Skin of body (tissue), 2 donors: ENCODE measurements around the gene MCM10. TPM values are rescaled to one million over a fixed set of nuclear protein-coding genes. Genes with fewer than 3 reads are reported as not detected.
"Not testable (repeated sequence)": the region's sequence is repeated elsewhere in the genome, so short reads cannot be mapped to it uniquely, and the experiment has no call there.

Source experiments
- DNase-seq: peaks from one replicate; lab custom pipeline; 2025; lab: John Stamatoyannopoulos, UW
- total RNA-seq: library from RNA; depleted of rRNA; stranded (reverse); fragments of >200 nt; gene quantifications from one replicate; pipeline ENCODE4 v1.2.3, GENCODE V29; 2014

MCM10 gene
- total RNA-seq = 5.8 TPM

DNA sequence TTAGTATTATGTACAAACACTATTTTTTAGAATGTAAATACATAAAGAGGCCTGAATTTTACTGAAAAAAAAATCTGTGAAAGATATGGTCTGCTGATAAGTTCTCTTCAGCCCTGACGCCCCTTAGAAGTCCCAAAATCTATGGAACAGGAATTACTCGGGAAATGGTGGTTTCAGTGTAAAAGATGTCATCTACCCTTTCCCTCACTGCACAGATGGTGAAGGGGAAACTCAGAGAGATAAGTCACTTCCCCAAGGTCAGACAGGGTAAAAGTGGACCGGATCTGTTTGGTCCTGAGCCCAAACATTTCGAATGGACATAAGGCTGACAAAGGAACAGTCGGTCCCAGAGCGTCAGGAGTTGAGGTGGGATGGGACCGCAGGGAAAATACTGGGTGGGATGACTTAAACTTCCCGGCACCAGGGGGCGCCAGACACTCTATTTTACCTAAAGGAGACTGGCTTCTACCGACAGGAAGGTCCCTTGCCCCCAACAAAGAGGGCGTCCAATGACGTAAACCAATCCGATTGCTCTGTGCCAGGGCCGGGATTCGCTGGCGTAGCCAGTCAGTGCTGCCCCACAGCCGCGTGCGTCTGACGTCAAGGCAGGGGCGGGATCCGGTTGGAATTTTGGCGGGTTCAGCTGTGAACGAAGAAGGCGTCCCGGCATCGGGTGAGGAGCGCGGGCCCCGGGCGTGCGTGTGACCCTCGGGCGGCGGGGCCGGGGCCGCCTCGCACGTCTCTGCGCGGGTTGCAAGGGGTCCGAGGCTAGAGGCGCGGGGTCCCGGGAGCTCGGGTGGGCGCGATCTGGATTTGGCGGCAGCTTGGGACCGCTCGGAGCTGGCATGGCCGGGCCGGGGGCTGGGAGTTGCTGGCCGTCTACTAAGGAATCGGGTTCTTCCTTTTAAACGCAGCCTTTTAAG is at the start of gene MCM10:
Gene MCM10 (plus strand): TSS at position 625 of the 923 bp plus-strand sequence. CDS start 2,645 bp downstream, outside the sequence.
- peak; percentile 98 for DNase-seq

- no peak for DNase-seq
Observed at GRCh38 chr10:13113544-13113943, 47.8 kb upstream of the MCM10 start.

DNA sequence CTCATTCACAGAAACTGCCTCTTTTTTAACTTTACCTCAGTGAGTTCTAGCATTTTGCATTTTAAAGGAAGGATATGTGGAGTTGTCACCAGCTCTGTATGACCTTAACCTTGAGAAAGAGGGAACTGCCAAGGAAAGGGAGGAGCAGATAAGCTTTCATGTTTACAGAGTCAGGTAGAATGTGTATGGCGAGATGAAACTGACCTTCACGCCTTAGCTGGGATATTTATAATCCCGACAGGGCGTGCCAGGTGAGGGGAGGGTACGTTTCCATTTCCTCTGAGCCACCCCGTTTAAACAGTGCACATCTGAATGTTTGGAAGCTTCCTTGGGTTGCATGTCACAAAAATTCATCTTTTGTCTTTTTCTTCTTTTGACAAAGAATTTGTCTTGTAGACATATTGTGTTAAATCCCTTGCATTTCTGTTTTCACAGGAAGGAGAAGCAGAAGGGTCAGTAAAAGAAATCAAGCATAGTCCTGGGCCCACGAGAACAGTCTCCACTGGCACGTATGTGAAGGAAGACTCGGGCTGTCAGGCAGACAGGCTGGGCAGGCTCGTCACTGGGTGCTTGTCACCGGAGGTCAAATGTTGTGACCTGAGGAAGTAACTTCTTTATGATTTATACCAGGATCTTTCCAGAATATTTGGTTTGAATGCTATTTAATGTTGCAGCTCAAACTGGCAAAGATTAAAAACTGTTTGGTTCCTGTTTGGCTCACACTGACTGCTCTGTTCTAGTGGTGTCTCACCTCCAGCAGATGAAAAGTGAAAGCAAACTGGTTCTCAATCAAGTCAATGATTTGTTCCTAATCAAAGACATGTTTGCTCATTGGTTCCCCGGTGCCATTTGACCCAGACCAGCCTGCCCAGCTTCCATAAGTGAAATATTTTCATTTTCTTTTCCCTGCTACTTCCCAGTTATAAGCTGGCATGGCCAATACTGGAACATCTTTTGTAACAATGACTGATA is 45.2 kb upstream of the MCM10 start:
- no peak for DNase-seq

DNA sequence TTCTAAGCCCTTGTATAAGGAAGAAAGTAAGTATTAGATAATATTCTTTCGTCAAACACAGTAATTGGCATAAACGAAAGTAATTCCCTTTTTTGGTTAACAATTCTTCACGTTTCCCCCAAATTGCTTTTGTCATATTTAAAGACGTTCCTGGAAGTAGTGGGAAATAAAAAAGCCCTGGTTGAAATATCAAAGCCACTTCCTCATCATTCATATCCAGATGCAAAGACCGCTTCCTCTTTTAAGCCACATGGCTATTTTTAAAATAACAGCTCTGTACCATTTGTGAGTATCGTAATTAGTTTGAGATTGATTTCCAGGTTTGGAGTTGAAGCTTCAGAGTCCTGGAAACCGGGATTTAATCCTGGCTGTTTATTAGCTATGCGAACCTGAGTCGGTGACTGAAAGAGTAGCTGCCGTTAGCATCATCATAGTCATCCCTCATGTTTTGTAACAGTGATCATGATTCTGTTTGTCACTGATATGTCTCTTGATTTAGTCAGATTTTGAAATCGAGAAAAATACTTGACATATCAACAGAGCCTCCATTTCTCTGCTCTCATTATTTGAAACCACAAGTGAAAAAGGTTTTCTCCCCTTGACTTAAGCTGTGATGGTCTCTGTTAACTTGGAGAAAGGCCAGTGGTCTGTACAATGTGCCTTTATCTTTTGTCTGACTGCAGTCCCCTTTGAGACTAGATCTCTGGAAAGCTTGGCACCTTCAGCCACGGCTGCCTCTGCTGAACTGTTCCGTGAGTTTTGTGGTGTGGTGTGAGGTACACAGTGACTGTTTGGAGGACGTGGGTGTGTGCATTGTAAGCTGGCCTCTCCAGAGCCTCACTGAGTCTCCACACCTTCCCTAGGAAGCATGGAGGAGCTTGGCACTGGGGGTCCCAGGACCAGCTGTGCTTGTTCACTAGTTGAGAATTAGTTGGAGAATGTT is 43.2 kb upstream of the MCM10 start:
- no peak for DNase-seq

GRCh38 chr10:13118784-13119410 is 42.5 kb upstream of the MCM10 start:
- no peak for DNase-seq

DNA sequence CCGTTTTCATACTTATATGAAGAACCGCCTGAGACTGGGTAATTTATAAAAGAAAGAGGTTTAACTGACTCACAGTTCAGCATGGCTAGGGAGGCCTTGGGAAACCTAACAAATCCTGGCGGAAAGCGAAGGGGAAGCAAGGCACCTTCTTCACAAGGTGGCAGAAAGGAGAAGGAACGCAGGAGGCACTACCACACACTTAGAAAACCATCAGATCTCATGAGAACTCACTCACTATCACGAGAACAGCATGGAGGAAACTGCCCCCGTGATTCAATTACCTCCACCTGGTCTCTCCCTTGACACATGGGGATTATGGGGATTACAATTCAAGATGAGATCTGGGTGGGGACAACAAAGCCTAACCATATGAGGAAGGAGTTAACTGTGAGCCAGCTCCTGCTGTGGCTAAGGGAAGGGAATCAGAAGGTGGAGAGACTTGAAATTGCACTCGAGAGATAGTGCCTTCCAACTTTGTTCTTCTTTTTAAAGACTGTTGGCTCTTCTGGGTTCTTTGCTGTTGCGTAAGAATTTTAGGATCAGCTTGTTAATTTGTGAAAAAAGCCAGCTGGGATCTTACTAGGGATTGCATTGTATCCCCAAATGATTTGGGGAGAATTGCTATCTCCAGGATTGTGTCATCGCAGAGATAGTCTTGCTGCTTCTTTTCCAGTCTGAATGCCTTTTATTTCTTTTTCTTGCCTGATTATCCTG is 40.4 kb upstream of the MCM10 start:
- no peak for DNase-seq

- DNase-seq = no peak
Observed at GRCh38 chr10:13121500-13121854, 39.9 kb upstream of the MCM10 start.

DNA sequence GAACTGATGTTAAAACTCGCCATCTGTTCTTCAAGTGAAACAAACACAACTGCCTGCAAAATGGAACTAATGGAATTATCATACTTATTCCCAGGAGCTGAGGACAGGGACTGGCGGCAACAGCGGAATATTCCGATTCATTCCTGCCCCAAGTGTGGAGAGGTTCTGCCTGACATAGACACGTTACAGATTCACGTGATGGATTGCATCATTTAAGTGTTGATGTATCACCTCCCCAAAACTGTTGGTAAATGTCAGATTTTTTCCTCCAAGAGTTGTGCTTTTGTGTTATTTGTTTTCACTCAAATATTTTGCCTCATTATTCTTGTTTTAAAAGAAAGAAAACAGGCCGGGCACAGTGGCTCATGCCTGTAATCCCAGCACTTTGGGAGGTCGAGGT is 24.7 kb upstream of the MCM10 start:
- DNase-seq = no peak

DNA sequence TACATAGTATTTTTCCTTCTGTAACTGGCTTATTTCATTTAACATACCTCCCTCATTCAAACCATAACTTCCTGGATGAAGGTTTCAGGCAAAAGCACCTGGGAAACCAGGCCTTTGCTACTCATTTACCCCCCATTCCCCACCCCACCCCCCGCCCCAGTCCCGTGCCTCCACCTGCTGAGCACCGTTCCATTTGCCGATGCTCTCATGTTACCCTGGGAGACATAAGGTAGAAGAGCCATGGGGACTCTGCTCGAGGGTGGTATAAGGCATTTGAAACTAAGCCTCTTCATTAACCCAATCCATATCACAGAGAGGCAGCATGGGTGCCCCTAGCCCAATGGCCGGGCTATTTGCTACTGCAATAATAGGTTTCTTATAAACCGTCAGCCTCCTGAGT is 22.2 kb upstream of the MCM10 start:
- DNase-seq = no peak

- no peak for DNase-seq
Observed at GRCh38 chr10:13139676-13140075, 21.7 kb upstream of the MCM10 start.

DNA sequence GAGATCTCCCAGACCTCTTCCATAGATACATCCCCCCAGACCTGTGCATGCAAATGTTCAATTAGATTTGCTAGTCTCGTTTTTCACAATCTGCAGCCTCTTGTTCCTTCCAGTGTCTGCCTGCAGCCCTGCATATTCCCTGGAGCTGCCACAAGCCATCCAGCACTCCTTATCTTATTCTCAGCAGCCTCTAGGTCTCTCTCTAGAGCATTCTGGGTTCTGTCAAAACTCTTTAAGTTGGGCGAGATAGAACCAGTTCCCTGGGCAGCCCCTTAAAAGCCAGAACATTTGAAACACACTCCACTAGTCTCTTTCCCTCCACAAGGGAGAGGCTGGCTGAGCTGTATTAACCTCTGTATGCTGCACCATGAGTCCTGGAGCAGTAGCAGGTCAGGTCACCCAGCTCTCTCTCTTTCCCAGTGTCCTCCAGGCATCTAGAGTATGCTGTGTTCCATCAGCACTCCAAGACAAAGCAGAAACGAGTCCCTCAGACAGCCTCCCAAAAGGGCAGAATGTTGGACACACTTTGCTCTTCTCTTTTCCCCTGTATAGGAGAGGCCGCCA is 20.6 kb upstream of the MCM10 start:
- DNase-seq = no peak

DNA sequence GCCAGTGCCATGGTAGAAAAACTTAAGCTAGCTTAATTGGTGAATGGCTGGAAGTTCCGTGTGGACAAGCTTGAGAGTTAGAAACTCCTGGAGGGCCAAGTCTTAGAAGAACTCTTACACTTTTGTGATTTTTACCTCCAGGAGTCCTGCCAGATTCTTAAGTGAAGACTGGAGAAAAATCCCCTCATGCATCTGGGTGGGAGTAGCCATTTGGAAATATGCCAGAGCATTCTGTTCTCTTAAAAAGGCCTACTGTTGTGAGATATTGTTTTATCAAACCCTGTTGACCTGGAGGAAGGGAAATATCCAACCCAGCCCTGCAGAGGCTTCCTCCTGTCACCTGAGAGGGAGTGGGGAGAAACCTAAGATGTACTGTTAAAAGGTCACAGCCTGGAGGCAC is 17.6 kb upstream of the MCM10 start:
- no peak for DNase-seq

DNA sequence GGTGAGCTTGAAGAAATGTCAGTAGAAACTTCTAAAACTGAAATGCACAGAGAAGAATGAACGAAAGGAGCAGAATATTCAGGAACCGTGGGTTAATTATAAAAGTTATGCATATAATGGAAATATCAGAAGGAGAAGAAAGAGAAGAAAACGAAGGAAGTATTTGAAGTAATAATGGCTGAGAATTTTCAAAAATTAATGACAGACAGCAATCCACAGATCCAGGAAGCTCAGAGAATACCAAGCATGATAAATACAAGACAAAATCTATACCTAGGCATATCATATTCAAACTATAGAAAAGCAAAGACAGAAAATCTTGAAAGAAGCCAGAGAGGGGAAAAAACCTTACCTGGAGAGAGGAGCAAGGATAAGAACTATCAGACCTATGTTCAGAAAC is 16.5 kb upstream of the MCM10 start:
- no peak for DNase-seq

DNA sequence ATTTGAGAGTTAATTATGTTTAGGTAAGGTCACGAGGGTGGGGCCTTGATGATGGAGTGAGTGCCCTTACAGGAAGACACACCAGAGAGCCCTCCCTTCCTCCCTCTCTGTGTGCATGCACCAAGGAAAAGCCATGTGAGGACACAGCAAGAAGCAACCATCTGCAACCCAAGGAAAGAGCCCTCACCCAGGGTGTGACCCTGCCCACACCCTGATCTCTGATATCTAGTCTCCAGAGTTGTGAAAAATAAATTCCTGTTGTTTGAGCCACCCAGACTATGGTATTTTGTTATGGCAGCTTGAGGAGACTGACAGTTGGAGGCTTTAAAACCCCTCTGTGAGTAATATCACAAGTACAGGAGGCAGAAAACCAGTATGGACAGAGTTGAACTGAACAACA is 15.0 kb upstream of the MCM10 start:
- no peak for DNase-seq

DNA sequence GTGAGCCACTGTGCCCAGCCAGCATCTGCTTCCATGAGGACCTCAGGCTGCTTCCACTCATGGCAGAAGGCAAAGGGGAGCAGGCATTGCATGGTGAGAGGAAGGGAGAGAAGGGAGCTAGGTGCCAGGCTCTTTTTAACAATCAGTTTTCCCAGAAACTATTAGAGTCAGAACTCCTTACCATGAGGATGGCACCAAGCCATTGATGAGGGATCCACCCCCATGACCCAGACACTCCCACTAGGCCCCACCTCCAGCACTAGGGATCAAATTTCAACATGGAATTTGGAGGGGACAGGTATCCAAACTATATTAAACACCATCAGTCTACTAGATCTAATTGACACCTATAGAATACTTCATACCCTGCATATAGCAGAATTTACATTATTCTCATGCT is 14.2 kb upstream of the MCM10 start:
- no peak for DNase-seq

- no peak for DNase-seq
Observed at GRCh38 chr10:13152296-13152695, 9.1 kb upstream of the MCM10 start.

DNA sequence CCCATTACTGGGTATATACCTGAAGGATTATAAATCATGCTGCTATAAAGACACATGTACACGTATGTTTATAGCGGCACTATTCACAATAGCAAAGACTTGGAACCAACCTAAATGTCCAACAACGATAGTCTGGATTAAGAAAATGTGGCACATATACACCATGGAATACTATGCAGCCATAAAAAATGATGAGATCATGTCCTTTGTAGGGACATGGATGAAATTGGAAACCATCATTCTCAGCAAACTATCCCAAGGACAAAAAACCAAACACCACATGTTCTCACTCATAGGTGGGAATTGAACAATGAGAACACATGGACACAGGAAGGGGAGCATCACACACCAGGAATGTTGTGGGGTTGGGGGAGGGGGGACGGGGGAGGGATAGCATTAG is 5.5 kb upstream of the MCM10 start:
- not testable (repeated sequence) for DNase-seq

- no peak for DNase-seq
Observed at GRCh38 chr10:13158401-13158800, 3.0 kb upstream of the MCM10 start.

DNA sequence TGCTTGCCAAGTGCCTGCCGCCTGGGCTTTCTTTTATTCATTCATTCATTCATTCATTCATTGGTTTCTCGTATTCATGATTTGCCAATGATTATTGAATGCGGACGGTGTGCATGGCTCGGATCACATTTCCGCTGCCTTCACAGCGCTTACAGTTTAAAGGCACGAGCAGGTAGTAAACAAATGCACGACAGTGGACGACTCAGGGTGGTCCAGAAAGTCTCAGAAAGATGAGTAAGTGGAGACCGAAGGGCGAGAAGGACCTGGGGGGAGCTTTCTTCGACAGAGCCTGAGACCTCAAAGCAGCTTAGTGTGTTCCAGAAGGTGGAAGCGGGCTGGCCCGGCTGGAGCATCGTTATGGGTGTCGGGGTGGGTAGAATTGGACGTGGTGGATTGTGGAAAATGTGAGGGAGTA is 506 bp downstream of the MCM10 start:
- DNase-seq = peak; percentile 12

- no peak for DNase-seq
Observed at GRCh38 chr10:13163859-13164258, 2.5 kb downstream of the MCM10 start.
